Cardiac muscle cell (in vitro differentiated cells and primary cell): Measurements from ENCODE around the gene RGS7BP. TPM values are rescaled to one million over a fixed set of nuclear protein-coding genes. Genes with fewer than 3 reads are reported as not detected.

Source experiments
- DNase-seq, 2 donors: peaks; one replicate each; pipeline versions ENCODE4 v3.0.0 to v3.0.0-alpha.2; 2010 to 2017; ENCODE audit warnings: low read depth in 1 of 2, low spot score in 1 of 2
- H3K27ac ChIP-seq: fragments of 200-600 bp; sonication (generic); 2 replicates; pipeline ENCODE4 v1.5.1; 2016
- H3K27me3 ChIP-seq: fragments of 200-600 bp; sonication (generic); 2 replicates; pipeline ENCODE4 v1.6.0; 2016; ENCODE audit warnings: control low read depth
- H3K36me3 ChIP-seq: fragments of 200-600 bp; sonication (generic); 2 replicates; pipeline ENCODE4 v1.5.1; 2016; ENCODE audit warnings: control low read depth
- H3K4me1 ChIP-seq: fragments of 200-600 bp; sonication (generic); 2 replicates; pipeline ENCODE4 v1.8.1; 2017; ENCODE audit warnings: low read depth, mild to moderate bottlenecking, mixed run types
- H3K4me3 ChIP-seq: fragments of 200-600 bp; sonication (generic); 2 replicates; pipeline ENCODE4 v1.5.1; 2016; ENCODE audit warnings: mild to moderate bottlenecking
- H3K9me3 ChIP-seq: fragments of 200-600 bp; sonication (generic); 2 replicates; pipeline ENCODE4 v1.5.1; 2017; ENCODE audit warnings: low read depth, mild to moderate bottlenecking, control low read depth
- polyA plus RNA-seq: library from polyadenylated mRNA; unstranded; fragments of >200 nt; fragmentation: Nextera tagmentation; extraction: Ambion mirVana; gene quantifications from 2 replicates; pipeline ENCODE4 v1.2.1, GENCODE V29; 2016
- total RNA-seq: library from RNA; depleted of rRNA; stranded (reverse); fragments of >200 nt; gene quantifications from 2 replicates; pipeline ENCODE4 v1.2.3, GENCODE V29; 2016
- TF ChIP-seq, protein P1 (sequence below): IDR thresholded peaks from 2 replicates; pipeline ENCODE4 v1.5.1; 2012; ENCODE audit warnings: low read depth, mild to moderate bottlenecking, low read length

Gene RGS7BP
- total and polyA plus RNA-seq, 2 experiments from 2014 or later, result 0.45 TPM; not detected in 1

DNA sequence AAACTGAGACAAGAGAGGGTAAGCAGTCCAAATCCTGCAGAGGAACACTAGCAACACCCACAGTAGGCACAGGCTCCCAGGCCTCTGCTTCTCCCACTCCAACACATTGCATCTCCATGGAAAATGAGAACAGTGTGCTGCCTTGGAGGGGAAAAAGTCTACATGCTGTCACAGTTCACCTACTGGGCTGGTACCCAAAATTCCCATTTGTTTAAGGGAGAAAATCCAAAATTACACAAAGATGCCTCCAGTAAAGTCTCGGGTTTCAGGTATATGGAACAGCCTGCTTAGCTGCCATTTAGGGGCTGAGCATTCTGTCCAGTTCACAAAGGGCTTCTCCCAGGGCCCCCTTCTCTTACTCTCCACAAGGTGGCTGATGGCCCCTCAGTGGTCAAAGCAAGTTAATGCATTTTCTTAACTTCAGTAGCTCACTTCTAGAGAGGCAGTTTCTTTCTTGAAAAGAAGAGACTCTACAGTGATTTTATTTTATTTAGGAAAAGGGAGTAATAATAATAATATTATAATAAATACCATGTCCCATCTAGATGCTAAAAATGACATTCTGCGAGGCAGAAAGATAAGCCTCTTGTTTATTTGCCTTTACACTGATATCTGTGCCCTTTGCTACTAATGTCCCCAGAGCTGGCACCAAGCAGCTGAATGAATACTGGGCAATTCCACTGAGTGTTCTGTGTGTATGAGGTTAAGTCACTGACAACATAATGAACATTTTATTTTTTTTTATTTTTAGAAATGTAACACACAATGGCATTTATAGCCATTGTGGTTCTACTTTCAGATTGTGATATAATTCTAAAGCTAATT lies 89.4 kb downstream of the RGS7BP start:
- Histone ChIP-seq H3K36me3 (no peaks in the 10 kb centered on the region), H3K4me1 (no peaks in the 10 kb centered on the region), H3K9me3 (no peaks in the 10 kb centered on the region), H3K27ac (no peak overlapping the region), H3K27me3 (no peaks in the 10 kb centered on the region), H3K4me3 (no peak overlapping the region)
- TF ChIP-seq, protein P1, sequence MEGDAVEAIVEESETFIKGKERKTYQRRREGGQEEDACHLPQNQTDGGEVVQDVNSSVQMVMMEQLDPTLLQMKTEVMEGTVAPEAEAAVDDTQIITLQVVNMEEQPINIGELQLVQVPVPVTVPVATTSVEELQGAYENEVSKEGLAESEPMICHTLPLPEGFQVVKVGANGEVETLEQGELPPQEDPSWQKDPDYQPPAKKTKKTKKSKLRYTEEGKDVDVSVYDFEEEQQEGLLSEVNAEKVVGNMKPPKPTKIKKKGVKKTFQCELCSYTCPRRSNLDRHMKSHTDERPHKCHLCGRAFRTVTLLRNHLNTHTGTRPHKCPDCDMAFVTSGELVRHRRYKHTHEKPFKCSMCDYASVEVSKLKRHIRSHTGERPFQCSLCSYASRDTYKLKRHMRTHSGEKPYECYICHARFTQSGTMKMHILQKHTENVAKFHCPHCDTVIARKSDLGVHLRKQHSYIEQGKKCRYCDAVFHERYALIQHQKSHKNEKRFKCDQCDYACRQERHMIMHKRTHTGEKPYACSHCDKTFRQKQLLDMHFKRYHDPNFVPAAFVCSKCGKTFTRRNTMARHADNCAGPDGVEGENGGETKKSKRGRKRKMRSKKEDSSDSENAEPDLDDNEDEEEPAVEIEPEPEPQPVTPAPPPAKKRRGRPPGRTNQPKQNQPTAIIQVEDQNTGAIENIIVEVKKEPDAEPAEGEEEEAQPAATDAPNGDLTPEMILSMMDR, result peak; percentile 31
- DNase-seq, result peak; percentile 7 to 35

GRCh38 chr5:64599226-64599625 lies 93.4 kb downstream of the RGS7BP start:
- no peak for DNase-seq
- H3K9me3 ChIP-seq, result no peaks in the 10 kb centered on the region
- H3K27me3 ChIP-seq, result no peaks in the 10 kb centered on the region
- no peaks in the 10 kb centered on the region for H3K36me3 ChIP-seq
- H3K4me3 ChIP-seq, result no peak overlapping the region
- TF ChIP-seq, protein P1, result no peak
- no peak overlapping the region for H3K27ac ChIP-seq
- no peaks in the 10 kb centered on the region for H3K4me1 ChIP-seq

DNA sequence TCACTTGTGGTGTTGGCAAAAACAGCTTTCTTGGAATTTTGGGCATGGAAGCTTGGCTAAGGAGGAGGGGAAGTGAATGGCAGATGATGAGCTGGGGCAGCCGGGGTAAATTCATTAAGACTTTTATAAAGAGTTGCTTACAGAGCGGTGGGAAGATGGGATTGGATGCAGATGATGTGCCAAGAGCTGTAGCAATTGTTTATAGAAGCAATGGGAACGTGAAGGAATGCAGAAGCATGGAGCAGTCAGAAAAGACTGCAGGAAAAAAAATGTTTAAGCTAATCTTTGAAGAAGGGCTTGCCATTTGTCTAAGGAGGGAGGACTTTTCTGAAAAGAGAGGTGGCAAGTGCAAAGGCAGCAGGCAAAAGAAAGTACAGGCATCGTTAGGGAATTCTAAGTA lies 97.9 kb downstream of the RGS7BP start:
- H3K4me1 ChIP-seq, result no peaks in the 10 kb centered on the region
- H3K9me3 ChIP-seq, result no peaks in the 10 kb centered on the region
- H3K36me3 ChIP-seq, result no peaks in the 10 kb centered on the region
- no peak overlapping the region for H3K27ac ChIP-seq
- TF ChIP-seq, protein P1, result no peak
- H3K4me3 ChIP-seq, result no peak overlapping the region
- DNase-seq, result no peak
- no peaks in the 10 kb centered on the region for H3K27me3 ChIP-seq

- no peaks in the 10 kb centered on the region for H3K27me3 ChIP-seq
- H3K4me3 ChIP-seq, result no peak overlapping the region
- TF ChIP-seq, protein P1, result no peak
- no peak overlapping the region for H3K27ac ChIP-seq
- no peaks in the 10 kb centered on the region for H3K9me3 ChIP-seq
- no peaks in the 10 kb centered on the region for H3K36me3 ChIP-seq
- no peaks in the 10 kb centered on the region for H3K4me1 ChIP-seq
- DNase-seq, result no peak
Observed at GRCh38 chr5:64606926-64607325, 101.1 kb downstream of the RGS7BP start.

- peak; percentile 75 to 82 for DNase-seq
- TF ChIP-seq, protein P1, result peak; percentile 83
- no peaks in the 10 kb centered on the region for H3K4me1 ChIP-seq
- H3K4me3 ChIP-seq, result no peak overlapping the region
- no peaks in the 10 kb centered on the region for H3K27me3 ChIP-seq
- H3K36me3 ChIP-seq, result no peaks in the 10 kb centered on the region
- no peak overlapping the region for H3K27ac ChIP-seq
- H3K9me3 ChIP-seq, result no peaks in the 10 kb centered on the region
Observed at GRCh38 chr5:64612344-64612961, 106.6 kb downstream of the RGS7BP start.
